CD14-positive monocyte (primary cell): ENCODE measurements around the gene ZNF726. TPM values are rescaled to one million over a fixed set of nuclear protein-coding genes. Genes with fewer than 3 reads are reported as not detected.

Source experiments
- DNase-seq, 3 donors: peaks; one replicate each; pipeline ENCODE4 v3.0.0-alpha.2; 2011 to 2022
- H2AFZ ChIP-seq: 2 replicates; pipeline ENCODE4 v1.6.0; 2012; ENCODE audit warnings: mild to moderate bottlenecking, low read depth, low read length, inconsistent platforms; ENCODE audit not compliant: insufficient read depth, poor library complexity, severe bottlenecking
- H3K27ac ChIP-seq, 2 donors: 1 replicate in 1 of 2; 2 replicates in 1 of 2; pipeline ENCODE4 v1.5.1; 2012 to 2013; ENCODE audit warnings: low read length in 2 of 2, control low read depth in 1 of 2, inconsistent platforms in 1 of 2, low read depth in 1 of 2, mild to moderate bottlenecking in 1 of 2
- H3K27me3 ChIP-seq, 2 donors: one replicate each; pipeline versions ENCODE4 v1.6.0 to v1.6.1; 2011 to 2013; ENCODE audit warnings: low read length in 2 of 2; ENCODE audit not compliant: control insufficient read depth in 2 of 2, insufficient read depth in 2 of 2
- H3K36me3 ChIP-seq, 2 donors: replicated peaks in 1 of 2; 1 replicate in 1 of 2; 2 replicates in 1 of 2; pipeline versions ENCODE4 v1.5.1 to v1.6.1; 2012 to 2013; ENCODE audit warnings: low read length in 2 of 2, control low read depth in 1 of 2, inconsistent platforms in 1 of 2, mild to moderate bottlenecking in 1 of 2; ENCODE audit not compliant: insufficient read depth in 2 of 2, control insufficient read depth in 1 of 2
- H3K4me1 ChIP-seq, 2 donors: 1 replicate in 1 of 2; 2 replicates in 1 of 2; pipeline versions ENCODE4 v1.5.1 to v1.6.1; 2012 to 2013; ENCODE audit warnings: low read length in 2 of 2, control low read depth in 1 of 2, inconsistent platforms in 1 of 2, mild to moderate bottlenecking in 1 of 2, moderate library complexity in 1 of 2; ENCODE audit not compliant: insufficient read depth in 2 of 2, control insufficient read depth in 1 of 2
- H3K4me2 ChIP-seq: replicated peaks from 2 replicates; pipeline ENCODE3; 2012; ENCODE audit warnings: low read length, moderate library complexity, mild to moderate bottlenecking; ENCODE audit not compliant: poor library complexity, severe bottlenecking; ENCODE audit errors: extremely low read depth
- H3K4me3 ChIP-seq, 3 experiments: fragments of 200-600 bp in 1 of 3; sonication (generic) in 1 of 3; replicated peaks in 1 of 3; 1 replicate in 2 of 3; 2 replicates in 1 of 3; pipeline ENCODE4 v1.5.1; 2011 to 2013; ENCODE audit warnings: low read length in 3 of 3, mild to moderate bottlenecking in 3 of 3, control low read depth in 2 of 3, low read depth in 2 of 3, inconsistent platforms in 1 of 3, moderate library complexity in 1 of 3
- H3K79me2 ChIP-seq: 2 replicates; pipeline ENCODE4 v1.6.0; 2012; ENCODE audit warnings: mild to moderate bottlenecking, control low read depth, inconsistent platforms, low read length, moderate library complexity; ENCODE audit not compliant: insufficient read depth
- H3K9ac ChIP-seq: 2 replicates; pipeline ENCODE4 v1.6.0; 2017; ENCODE audit warnings: low read length, mild to moderate bottlenecking; ENCODE audit not compliant: insufficient read depth, poor library complexity, severe bottlenecking
- H3K9me3 ChIP-seq, 2 donors: replicated peaks in 1 of 2; 1 replicate in 1 of 2; 2 replicates in 1 of 2; pipeline versions ENCODE4 v1.5.1 to v1.6.1; 2012 to 2013; ENCODE audit warnings: low read length in 2 of 2, control low read depth in 1 of 2; ENCODE audit not compliant: control insufficient read depth in 1 of 2, insufficient read depth in 1 of 2
- H4K20me1 ChIP-seq: 2 replicates; pipeline ENCODE4 v1.6.0; 2012; ENCODE audit warnings: mild to moderate bottlenecking, low read length, control low read depth, moderate library complexity; ENCODE audit not compliant: insufficient read depth
- H3K27ac Mint-ChIP-seq, 7 donors: one replicate each; pipeline ENCODE4 v1.8.0; 2020; ENCODE audit warnings: mild to moderate bottlenecking in 7 of 7, mixed read lengths in 7 of 7, moderate library complexity in 6 of 7, inconsistent platforms in 2 of 7
- H3K27me3 Mint-ChIP-seq, 3 donors: one replicate each; pipeline ENCODE4 v1.8.0; 2021 to 2022; ENCODE audit warnings: low read depth in 3 of 3, mild to moderate bottlenecking in 3 of 3, mixed read lengths in 3 of 3, moderate library complexity in 3 of 3, inconsistent platforms in 1 of 3
- H3K36me3 Mint-ChIP-seq, 2 donors: one replicate each; pipeline ENCODE4 v1.8.0; 2020; ENCODE audit warnings: mixed read lengths in 2 of 2, inconsistent platforms in 1 of 2, mild to moderate bottlenecking in 1 of 2
- H3K4me1 Mint-ChIP-seq: one replicate; pipeline ENCODE4 v1.8.0; 2020; ENCODE audit warnings: mild to moderate bottlenecking, mixed read lengths
- H3K4me3 Mint-ChIP-seq, 2 donors: one replicate each; pipeline ENCODE4 v1.8.0; 2020; ENCODE audit warnings: mild to moderate bottlenecking in 2 of 2, mixed read lengths in 2 of 2, moderate library complexity in 1 of 2
- H3K9me3 Mint-ChIP-seq, 7 donors: one replicate each; pipeline ENCODE4 v1.8.0; 2020 to 2022; ENCODE audit warnings: mixed read lengths in 7 of 7, mild to moderate bottlenecking in 6 of 7, moderate library complexity in 6 of 7, inconsistent platforms in 2 of 7
- CTCF ChIP-seq: fragments of 200-600 bp; IDR thresholded peaks from one replicate; pipeline ENCODE4 v1.8.0; 2022; ENCODE audit warnings: antibody characterized with exemption, mild to moderate bottlenecking
- WGBS: methylation state at CpG from one replicate; pipeline ENCODE4 v1.1.5; 2013; ENCODE audit warnings: missing lambda C conversion rate; ENCODE audit not compliant: insufficient coverage; 5-methylcytosine and 5-hydroxymethylcytosine counted together
- intact Hi-C, 2 donors: fragments of 100-400 bp; cut with micrococcal nuclease; formaldehyde crosslinking; loops; one replicate each; pipeline versions ENCODE4 v1.15.0 to v1.15.1; 2023
- polyA plus RNA-seq, 3 donors: library from polyadenylated mRNA; depleted of rRNA in 1 of 3; unstranded in 2 of 3; stranded (reverse) in 1 of 3; fragments of 300-500 nt in 2 of 3; fragments of >200 nt in 1 of 3; fragmentation: Illumina TruSeq in 2 of 3; gene quantifications; 1 replicate in 2 of 3; 2 replicates in 1 of 3; pipeline ENCODE4 v1.2.3, GENCODE V29; 2012 to 2021

ZNF726 gene
- polyA plus RNA-seq, 3 donors: 0.10 to 0.34 (median 0.28) TPM

GRCh38 chr19:23904406-23904805 is 10.3 kb upstream of the ZNF726 start:
- Mint-ChIP-seq H3K4me3 (no peak overlapping the region), H3K27me3 (peaks cover 0 to 2% (median 2%) of the 10 kb centered on the region in 3 donors), H3K9me3 (peaks cover 17 to 56% (median 48%) of the 10 kb centered on the region in 7 donors), H3K36me3 (no peaks in the 10 kb centered on the region), H3K27ac (no peak overlapping the region), H3K4me1 (no peaks in the 10 kb centered on the region)
- Histone ChIP-seq H3K27me3 (no peaks in the 10 kb centered on the region), H3K36me3 (no peaks in the 10 kb centered on the region), H3K9ac (no peak overlapping the region), H3K79me2 (no peaks in the 10 kb centered on the region), H3K9me3 (peaks cover 60 to 83% of the 10 kb centered on the region in 2 donors), H3K4me3 (no peak overlapping the region), H3K4me2 (no peak overlapping the region), H2AFZ (no peak overlapping the region), H4K20me1 (no peaks in the 10 kb centered on the region), H3K27ac (no peak overlapping the region), H3K4me1 (no peaks in the 10 kb centered on the region)
- intact Hi-C loops: no loop called here
- 63% methylated on average over 2 of the region's 3 CpGs for WGBS
- TF ChIP-seq CTCF: no peak
- no peak for DNase-seq

GRCh38 chr19:23905771-23906170 is 8.9 kb upstream of the ZNF726 start:
- no peak for DNase-seq
- Histone ChIP-seq H3K9me3 (peaks cover 54 to 86% of the 10 kb centered on the region in 2 donors), H3K27ac (no peak overlapping the region), H3K4me1 (no peaks in the 10 kb centered on the region), H3K36me3 (no peaks in the 10 kb centered on the region), H3K79me2 (no peaks in the 10 kb centered on the region), H3K9ac (no peak overlapping the region), H3K27me3 (no peaks in the 10 kb centered on the region), H4K20me1 (no peaks in the 10 kb centered on the region), H2AFZ (no peak overlapping the region), H3K4me2 (no peak overlapping the region), H3K4me3 (no peak overlapping the region)
- Mint-ChIP-seq H3K27me3 (peaks cover 0 to 2% (median 2%) of the 10 kb centered on the region in 3 donors), H3K27ac (no peak overlapping the region), H3K9me3 (peaks cover 12 to 60% (median 50%) of the 10 kb centered on the region in 7 donors), H3K4me1 (no peaks in the 10 kb centered on the region), H3K36me3 (no peaks in the 10 kb centered on the region), H3K4me3 (no peak overlapping the region)
- intact Hi-C loops: no loop called here
- 75% methylated on average over 2 of the region's 4 CpGs for WGBS
- TF ChIP-seq CTCF: no peak
